Measurements from ENCODE around the gene RTL10. TPM values are rescaled to one million over a fixed set of nuclear protein-coding genes. Genes with fewer than 3 reads are reported as not detected.

The RTL10 gene
- total and polyA plus RNA-seq, 2 of the 13 experiments (the other 11 are each of a cell fraction or from before 2014, with no cell fraction given), result 14.1 to 15.8 TPM

DNA sequence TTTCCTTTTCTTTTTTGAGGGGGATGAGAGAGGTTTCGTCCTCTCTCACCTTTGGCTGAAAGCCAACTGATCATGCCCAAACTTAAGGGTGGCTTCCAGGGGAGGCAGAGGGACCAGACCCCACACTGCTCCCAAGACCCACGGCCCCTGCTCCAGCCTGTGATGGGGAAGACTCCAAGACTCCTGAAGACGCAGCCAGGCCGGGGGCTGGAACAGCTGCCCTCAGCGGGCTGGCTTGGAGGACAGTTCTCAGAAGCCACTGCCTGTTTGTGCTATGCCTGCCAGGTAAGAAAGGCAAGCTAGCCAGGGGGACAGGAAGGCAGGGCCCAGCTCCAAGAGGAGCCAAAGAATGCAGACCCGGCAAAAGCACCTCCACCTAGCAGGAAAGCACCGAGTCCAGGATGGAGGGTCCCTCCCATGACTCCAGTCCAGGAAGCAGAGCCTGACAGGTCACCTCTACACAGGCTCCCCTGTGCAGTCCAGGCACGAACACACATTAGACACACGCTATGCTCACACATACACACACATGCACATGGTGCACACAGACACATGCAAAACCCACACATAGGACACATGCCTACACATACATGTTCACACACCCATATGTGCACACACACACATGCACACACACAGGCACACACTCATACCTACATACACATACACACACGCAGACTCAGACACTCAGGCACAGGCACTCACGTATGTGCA lies 31.3 kb downstream of the RTL10 start (continued):
- peak; percentile 92 for TF ChIP-seq MNT (IDR thresholded peaks at IDR 0.05)
- no peak for TF ChIP-seq HOXA7 (CRISPR knock-in tag; IDR thresholded peaks at IDR 0.05)
- peak; percentile 13 for TF ChIP-seq RBM39 (IDR thresholded peaks at IDR 0.05; ENCODE audit: low read depth, low read length, poor library complexity, severe bottlenecking)
- TF ChIP-seq ZNF883 (CRISPR knock-in tag; IDR thresholded peaks at IDR 0.05; ENCODE audit: not compliant biosample characterization), result peak; percentile 32
- TF ChIP-seq KLF13 (CRISPR knock-in tag; IDR thresholded peaks at IDR 0.05), result no peak
- TF ChIP-seq EEA1 (CRISPR knock-in tag; IDR thresholded peaks at IDR 0.05; ENCODE audit: borderline replicate concordance), result peak; percentile 60; the same call in 1 of the 2 replicates
- TF ChIP-seq ZKSCAN5 (CRISPR knock-in tag; IDR thresholded peaks at IDR 0.05), result 0 out of 2 replicates have a peak, but pooled peaks have one; percentile 32
- 0 out of 2 replicates have a peak, but pooled peaks have one; percentile 84 for TF ChIP-seq MZF1 (CRISPR knock-in tag; IDR thresholded peaks at IDR 0.05; ENCODE audit: borderline replicate concordance)
- peak; percentile 44; the same call in 1 of the 2 replicates for TF ChIP-seq NRL (CRISPR knock-in tag; IDR thresholded peaks at IDR 0.05; ENCODE audit: borderline replicate concordance)
- TF ChIP-seq DZIP1 (CRISPR knock-in tag; IDR thresholded peaks at IDR 0.05), result peak; percentile 37; the same call in 1 of the 2 replicates
- TF ChIP-seq, protein P1, sequence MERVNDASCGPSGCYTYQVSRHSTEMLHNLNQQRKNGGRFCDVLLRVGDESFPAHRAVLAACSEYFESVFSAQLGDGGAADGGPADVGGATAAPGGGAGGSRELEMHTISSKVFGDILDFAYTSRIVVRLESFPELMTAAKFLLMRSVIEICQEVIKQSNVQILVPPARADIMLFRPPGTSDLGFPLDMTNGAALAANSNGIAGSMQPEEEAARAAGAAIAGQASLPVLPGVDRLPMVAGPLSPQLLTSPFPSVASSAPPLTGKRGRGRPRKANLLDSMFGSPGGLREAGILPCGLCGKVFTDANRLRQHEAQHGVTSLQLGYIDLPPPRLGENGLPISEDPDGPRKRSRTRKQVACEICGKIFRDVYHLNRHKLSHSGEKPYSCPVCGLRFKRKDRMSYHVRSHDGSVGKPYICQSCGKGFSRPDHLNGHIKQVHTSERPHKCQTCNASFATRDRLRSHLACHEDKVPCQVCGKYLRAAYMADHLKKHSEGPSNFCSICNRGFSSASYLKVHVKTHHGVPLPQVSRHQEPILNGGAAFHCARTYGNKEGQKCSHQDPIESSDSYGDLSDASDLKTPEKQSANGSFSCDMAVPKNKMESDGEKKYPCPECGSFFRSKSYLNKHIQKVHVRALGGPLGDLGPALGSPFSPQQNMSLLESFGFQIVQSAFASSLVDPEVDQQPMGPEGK (CRISPR knock-in tag; IDR thresholded peaks at IDR 0.05), result 0 out of 2 replicates have a peak, but pooled peaks have one; percentile 5

All from HepG2 (cell line).